ENCODE results near the gene PODXL2. TPM values are rescaled to one million over a fixed set of nuclear protein-coding genes. Genes with fewer than 3 reads are reported as not detected.

The PODXL2 gene
- total RNA-seq, 2 experiments from 2014 or later = 4.0 to 4.2 TPM

- no peak for TF ChIP-seq CTCF (IDR thresholded peaks at IDR 0.05)
- intact Hi-C loops (cut with DNase I, micrococcal nuclease) = no loop called here
- Mint-ChIP-seq H3K36me3 (ENCODE audit: low read depth) (peaks cover 47% of the 10 kb centered on the region), H3K4me1 (ENCODE audit: low read depth) (no peaks in the 10 kb centered on the region), H3K27ac (no peak overlapping the region), H3K27me3 (no peaks in the 10 kb centered on the region), H3K4me3 (no peak overlapping the region), H3K9me3 (no peaks in the 10 kb centered on the region)
- ATAC-seq (ENCODE audit: poor library complexity) = no peak
- ChIA-PET POLR2A (no interaction called here), CTCF (no interaction called here)
- Histone ChIP-seq H3K27me3 (ENCODE audit: control insufficient read depth in 1 of 2, insufficient read depth in 2 of 2, low read length in 2 of 2) (no peaks in the 10 kb centered on the region), H3K27ac (ENCODE audit: low read depth in 1 of 2, low read length in 2 of 2) (no peak overlapping the region), H3K36me3 (ENCODE audit: insufficient read depth, low read length) (peaks cover 19% of the 10 kb centered on the region), H3K4me3 (ENCODE audit: low read length) (no peak overlapping the region), H3K9me3 (ENCODE audit: control insufficient read depth in 1 of 2, insufficient read depth in 1 of 2, low read length in 2 of 2) (no peaks in the 10 kb centered on the region), H3K4me1 (ENCODE audit: insufficient read depth, low read length) (no peaks in the 10 kb centered on the region)
- DNase-seq = no peak
Measured at GRCh38 chr3:127620637-127621375, 8.2 kb upstream of the PODXL2 start.

GRCh38 chr3:127622031-127622430 is 7.0 kb upstream of the PODXL2 start:
- Histone ChIP-seq H3K4me3 (ENCODE audit: low read length) (no peak overlapping the region), H3K4me1 (ENCODE audit: insufficient read depth, low read length) (peaks cover 7% of the 10 kb centered on the region), H3K27ac (ENCODE audit: low read depth in 1 of 2, low read length in 2 of 2) (no peak overlapping the region), H3K9me3 (ENCODE audit: control insufficient read depth in 1 of 2, insufficient read depth in 1 of 2, low read length in 2 of 2) (no peaks in the 10 kb centered on the region), H3K36me3 (ENCODE audit: insufficient read depth, low read length) (peaks cover 18% of the 10 kb centered on the region), H3K27me3 (ENCODE audit: control insufficient read depth in 1 of 2, insufficient read depth in 2 of 2, low read length in 2 of 2) (no peaks in the 10 kb centered on the region)
- ChIA-PET CTCF (no interaction called here), POLR2A (no interaction called here)
- TF ChIP-seq CTCF (IDR thresholded peaks at IDR 0.05) = no peak
- ATAC-seq (ENCODE audit: poor library complexity) (no peak), DNase-seq (no peak)
- H3K4me3 Mint-ChIP-seq = no peak overlapping the region
- H3K9me3 Mint-ChIP-seq = no peaks in the 10 kb centered on the region
- intact Hi-C loops (cut with DNase I, micrococcal nuclease) = no loop called here
- H3K4me1 Mint-ChIP-seq (ENCODE audit: low read depth) = peaks cover 6% of the 10 kb centered on the region
- H3K36me3 Mint-ChIP-seq (ENCODE audit: low read depth) = peaks cover 36% of the 10 kb centered on the region
- no peak overlapping the region for H3K27ac Mint-ChIP-seq
- no peaks in the 10 kb centered on the region for H3K27me3 Mint-ChIP-seq

- H3K27ac Mint-ChIP-seq = no peak overlapping the region
- intact Hi-C loops (cut with DNase I, micrococcal nuclease) = no loop called here
- no peak for ATAC-seq (ENCODE audit: poor library complexity)
Measured at GRCh38 chr3:127622772-127623576, 6.0 kb upstream of the PODXL2 start.

More at GRCh38 chr3:127622772-127623576, 6.0 kb upstream of the PODXL2 start:
- Mint-ChIP-seq H3K36me3 (ENCODE audit: low read depth) (peaks cover 35% of the 10 kb centered on the region), H3K9me3 (no peaks in the 10 kb centered on the region), H3K27me3 (no peaks in the 10 kb centered on the region), H3K4me3 (no peak overlapping the region), H3K4me1 (ENCODE audit: low read depth) (peaks cover 16% of the 10 kb centered on the region)
- no peak overlapping the region for H3K4me3 ChIP-seq (ENCODE audit: low read length)
- no peaks in the 10 kb centered on the region for H3K27me3 ChIP-seq (ENCODE audit: control insufficient read depth in 1 of 2, insufficient read depth in 2 of 2, low read length in 2 of 2)
- ChIA-PET CTCF (no interaction called here), POLR2A (no interaction called here)
- peaks cover 7% of the 10 kb centered on the region for H3K4me1 ChIP-seq (ENCODE audit: insufficient read depth, low read length)
- no peak for DNase-seq
- no peak overlapping the region for H3K27ac ChIP-seq (ENCODE audit: low read depth in 1 of 2, low read length in 2 of 2)
- H3K36me3 ChIP-seq (ENCODE audit: insufficient read depth, low read length) = peaks cover 10% of the 10 kb centered on the region
- no peak for TF ChIP-seq CTCF (IDR thresholded peaks at IDR 0.05)
- H3K9me3 ChIP-seq (ENCODE audit: control insufficient read depth in 1 of 2, insufficient read depth in 1 of 2, low read length in 2 of 2) = no peaks in the 10 kb centered on the region

Measured in CD4-positive, alpha-beta T cell (primary cell).